Common myeloid progenitor, CD34-positive (primary cell): ENCODE measurements around the gene WNT6.
"Not testable (repeated sequence)": the region's sequence is repeated elsewhere in the genome, so short reads cannot be mapped to it uniquely, and the experiment has no call there.

Experiments used
- CTCF ChIA-PET: fragments of 350-600 bp; sonication (Branson Sonifier 250); formaldehyde crosslinking; loops from one replicate; lab custom pipeline; 2021; ENCODE audit warnings: antibody characterized with exemption; lab: Charles Lee
- POLR2A ChIA-PET: fragments of 350-600 bp; sonication (Branson Sonifier 250); formaldehyde crosslinking; loops from one replicate; lab custom pipeline; 2021; ENCODE audit warnings: antibody characterized with exemption; lab: Charles Lee
- DNase-seq, 3 donors: peaks; one replicate each; pipeline versions ENCODE4 v3.0.0 to v3.0.0-alpha.2; 2013
- H3K27ac ChIP-seq, 2 experiments: 1 replicate in 1 of 2; 2 replicates in 1 of 2; pipeline ENCODE4 v1.7.0; 2013; ENCODE audit warnings: inconsistent platforms in 2 of 2, low read length in 2 of 2, mild to moderate bottlenecking in 2 of 2, low read depth in 1 of 2, moderate library complexity in 1 of 2; ENCODE audit not compliant: severe bottlenecking in 2 of 2, insufficient read depth in 1 of 2, poor library complexity in 1 of 2
- H3K27me3 ChIP-seq, 5 experiments: replicated peaks in 2 of 5; 1 replicate in 3 of 5; 2 replicates in 2 of 5; pipeline versions ENCODE4 v1.6.1 to v1.7.0; 2013; ENCODE audit warnings: low read length in 4 of 5, mild to moderate bottlenecking in 2 of 5, moderate library complexity in 2 of 5, inconsistent platforms in 1 of 5; ENCODE audit not compliant: insufficient read depth in 5 of 5, control insufficient read depth in 4 of 5
- H3K36me3 ChIP-seq, 4 experiments: 1 replicate in 2 of 4; 2 replicates in 2 of 4; pipeline versions ENCODE4 v1.6.1 to v1.7.0; 2013; ENCODE audit warnings: low read length in 3 of 4, control low read depth in 1 of 4, mild to moderate bottlenecking in 1 of 4; ENCODE audit not compliant: control insufficient read depth in 4 of 4, insufficient read depth in 4 of 4
- H3K4me1 ChIP-seq, 4 experiments: 1 replicate in 3 of 4; 2 replicates in 1 of 4; pipeline versions ENCODE4 v1.6.1 to v1.7.1; 2013; ENCODE audit warnings: low read length in 3 of 4, mild to moderate bottlenecking in 3 of 4, control low read depth in 1 of 4, inconsistent platforms in 1 of 4, moderate library complexity in 1 of 4; ENCODE audit not compliant: control insufficient read depth in 4 of 4, insufficient read depth in 4 of 4; ENCODE audit errors: control extremely low read depth in 1 of 4
- H3K4me3 ChIP-seq, 7 experiments: 1 replicate in 4 of 7; 2 replicates in 3 of 7; pipeline versions ENCODE4 v1.5.1 to v1.7.0; 2013; ENCODE audit warnings: mild to moderate bottlenecking in 7 of 7, low read length in 6 of 7, moderate library complexity in 6 of 7, inconsistent platforms in 2 of 7, low read depth in 2 of 7, control low read depth in 1 of 7; ENCODE audit not compliant: insufficient read depth in 4 of 7, control insufficient read depth in 1 of 7; ENCODE audit errors: extremely low read depth in 1 of 7
- H3K9me3 ChIP-seq, 5 experiments: 1 replicate in 4 of 5; 2 replicates in 1 of 5; pipeline versions ENCODE4 v1.6.1 to v1.7.1; 2013; ENCODE audit warnings: low read length in 4 of 5, mild to moderate bottlenecking in 2 of 5, inconsistent platforms in 1 of 5, low read depth in 1 of 5, moderate library complexity in 1 of 5; ENCODE audit not compliant: control insufficient read depth in 4 of 5, insufficient read depth in 2 of 5; ENCODE audit errors: control extremely low read depth in 1 of 5
- WGBS: methylation state at CpG from one replicate; pipeline ENCODE4 v1.1.5; 2013; ENCODE audit not compliant: insufficient coverage; 5-methylcytosine and 5-hydroxymethylcytosine counted together

Gene WNT6

GRCh38 chr2:218834685-218835084 lies 24.9 kb upstream of the WNT6 start:
- H3K27ac ChIP-seq = no peak overlapping the region
- CTCF ChIA-PET = no interaction called here
- POLR2A ChIA-PET = no interaction called here
- peaks cover 3 to 49% (median 25%) of the 10 kb centered on the region in 5 experiments for H3K27me3 ChIP-seq
- DNase-seq = no peak
- no peaks in the 10 kb centered on the region for H3K36me3 ChIP-seq
- no peak overlapping the region for H3K4me3 ChIP-seq
- peaks cover 0 to 10% (median 2%) of the 10 kb centered on the region in 5 experiments for H3K9me3 ChIP-seq
- peaks cover 0 to 3% (median 0%) of the 10 kb centered on the region in 4 experiments for H3K4me1 ChIP-seq
- WGBS = 71% methylated on average over 2 of the region's 4 CpGs

- Histone ChIP-seq H3K27me3 (peaks cover 3 to 33% (median 24%) of the 10 kb centered on the region in 5 experiments), H3K27ac (no peak overlapping the region), H3K36me3 (no peaks in the 10 kb centered on the region), H3K4me1 (peaks cover 0 to 3% (median 0%) of the 10 kb centered on the region in 4 experiments), H3K4me3 (no peak overlapping the region), H3K9me3 (peaks cover 0 to 12% (median 2%) of the 10 kb centered on the region in 5 experiments)
- POLR2A ChIA-PET = no interaction called here
- DNase-seq = no peak
- no CpG with 5 or more reads among the region's 2 CpGs for WGBS
- CTCF ChIA-PET = no interaction called here
These were observed 22.1 kb upstream of the WNT6 start for GRCh38 chr2:218837495-218837894.

GRCh38 chr2:218839430-218839829 lies 20.2 kb upstream of the WNT6 start:
- WGBS = 90% methylated on average over 3 of the region's 4 CpGs
- CTCF ChIA-PET = no interaction called here
- Histone ChIP-seq H3K27me3 (peaks cover 3 to 17% (median 13%) of the 10 kb centered on the region in 5 experiments), H3K4me1 (peaks cover 0 to 3% (median 0%) of the 10 kb centered on the region in 4 experiments), H3K36me3 (no peaks in the 10 kb centered on the region), H3K9me3 (peaks cover 0 to 12% (median 2%) of the 10 kb centered on the region in 5 experiments), H3K4me3 (no peak overlapping the region), H3K27ac (no peak overlapping the region)
- POLR2A ChIA-PET = no interaction called here
- no peak for DNase-seq

- H3K4me1 ChIP-seq = peaks cover 0 to 3% (median 0%) of the 10 kb centered on the region in 4 experiments
- no peak overlapping the region for H3K4me3 ChIP-seq
- POLR2A ChIA-PET = no interaction called here
- no CpG with 5 or more reads among the region's 1 CpG for WGBS
- H3K36me3 ChIP-seq = no peaks in the 10 kb centered on the region
- no peak for DNase-seq
- no peak overlapping the region for H3K27ac ChIP-seq
- CTCF ChIA-PET = interaction anchor here (0.7 kb wide), 1 partner anchor 59 kb away, joined by 3 read pairs; no protein-coding TSS in a partner anchor
- peaks cover 3 to 16% (median 10%) of the 10 kb centered on the region in 5 experiments for H3K27me3 ChIP-seq
- H3K9me3 ChIP-seq = peaks cover 0 to 12% (median 2%) of the 10 kb centered on the region in 5 experiments
These were observed 19.7 kb upstream of the WNT6 start for GRCh38 chr2:218839888-218840287.

GRCh38 chr2:218844334-218844733 lies 15.3 kb upstream of the WNT6 start:
- POLR2A ChIA-PET, H3K36me3 ChIP-seq, H3K27ac ChIP-seq, H3K4me1 ChIP-seq, DNase-seq, H3K9me3 ChIP-seq, H3K4me3 ChIP-seq: not testable (repeated sequence)
- H3K27me3 ChIP-seq = peaks cover 3 to 11% (median 6%) of the 10 kb centered on the region in 5 experiments
- no CpG with 5 or more reads among the region's 5 CpGs for WGBS
- CTCF ChIA-PET = interaction anchor here (0.6 kb wide), 1 partner anchor 110 kb away, joined by 3 read pairs; no protein-coding TSS in a partner anchor

GRCh38 chr2:218846963-218847362 lies 12.6 kb upstream of the WNT6 start:
- H3K4me1 ChIP-seq, H3K4me3 ChIP-seq, H3K27ac ChIP-seq, DNase-seq, H3K9me3 ChIP-seq, POLR2A ChIA-PET, H3K36me3 ChIP-seq: not testable (repeated sequence)
- H3K27me3 ChIP-seq = peaks cover 0 to 23% (median 5%) of the 10 kb centered on the region in 5 experiments
- WGBS = 90% methylated on average over 2 of the region's 18 CpGs
- CTCF ChIA-PET = interaction anchor here (0.6 to 16.8 kb wide), 13 partner anchors 14 to 205 kb away, joined by 3 to 233 read pairs (median 5); partner anchors contain the start of genes BCS1L, WNT10A and ZNF142

- 87% methylated on average over 6 of the region's 7 CpGs for WGBS
- POLR2A ChIA-PET = no interaction called here
- Histone ChIP-seq H3K4me1 (peaks cover 0 to 8% (median 3%) of the 10 kb centered on the region in 4 experiments), H3K27me3 (peaks cover 0 to 45% (median 15%) of the 10 kb centered on the region in 5 experiments), H3K4me3 (no peak overlapping the region), H3K9me3 (no peaks in the 10 kb centered on the region), H3K27ac (no peak overlapping the region), H3K36me3 (no peaks in the 10 kb centered on the region)
- no peak for DNase-seq
- CTCF ChIA-PET = interaction anchor here (1.2 to 16.8 kb wide), 6 partner anchors 12 to 191 kb away, joined by 3 to 233 read pairs (median 12); partner anchors contain the start of genes BCS1L, TTLL4, WNT10A and ZNF142
These were observed 9.9 kb upstream of the WNT6 start for GRCh38 chr2:218849721-218850120.
